Measurements from ENCODE around the gene PANX1. TPM values are rescaled to one million over a fixed set of nuclear protein-coding genes. Genes with fewer than 3 reads are reported as not detected.
A peak's percentile ranks its signal among the peaks of the same experiment; 100 is the strongest.

PANX1 gene
- total RNA-seq, 6 experiments from 2014 or later = 9.3 to 20.4 (median 13.7) TPM

- TF ChIP-seq CTCF (IDR thresholded peaks at IDR 0.05) = no peak
- no peak for TF ChIP-seq POLR2A (IDR thresholded peaks at IDR 0.05)
- no peak overlapping the region for H3K4me3 ChIP-seq
- no peak for ATAC-seq
- no peak overlapping the region for H3K27ac ChIP-seq
- H3K36me3 ChIP-seq = peaks cover 0 to 8% (median 5%) of the 10 kb centered on the region in 4 donors
- H3K4me1 ChIP-seq = no peaks in the 10 kb centered on the region
- 75% methylated on average over 2 of the region's 2 CpGs for WGBS (ENCODE audit: insufficient coverage, low coverage, low lambda C conversion rate, missing lambda C conversion rate)
- H3K9me3 ChIP-seq = no peaks in the 10 kb centered on the region
- intact Hi-C loops (cut with DNase I) = no loop called here
- no peak for DNase-seq
- no peaks in the 10 kb centered on the region for H3K27me3 ChIP-seq
Measured at GRCh38 chr11:94184846-94185245, 56.2 kb downstream of the PANX1 start.

GRCh38 chr11:94185416-94186084 lies 56.9 kb downstream of the PANX1 start:
- Histone ChIP-seq H3K27me3 (no peaks in the 10 kb centered on the region), H3K9me3 (no peaks in the 10 kb centered on the region), H3K27ac (no peak overlapping the region), H3K4me3 (no peak overlapping the region), H3K4me1 (no peaks in the 10 kb centered on the region), H3K36me3 (peaks cover 0 to 8% (median 5%) of the 10 kb centered on the region in 4 donors)
- no peak for DNase-seq
- TF ChIP-seq POLR2A (IDR thresholded peaks at IDR 0.05) = no peak
- intact Hi-C loops (cut with DNase I) = no loop called here
- no peak for ATAC-seq

GRCh38 chr11:94186342-94187203 lies 57.9 kb downstream of the PANX1 start:
- H3K4me1 ChIP-seq = no peaks in the 10 kb centered on the region
- intact Hi-C loops (cut with DNase I) = no loop called here
- no peaks in the 10 kb centered on the region for H3K36me3 ChIP-seq
- H3K27me3 ChIP-seq = no peaks in the 10 kb centered on the region
- H3K9me3 ChIP-seq = no peaks in the 10 kb centered on the region
- 83% methylated on average over 7 of the region's 8 CpGs for WGBS (ENCODE audit: insufficient coverage, low coverage, low lambda C conversion rate, missing lambda C conversion rate)
- DNase-seq (no peak), ATAC-seq (no peak)
- TF ChIP-seq CTCF (IDR thresholded peaks at IDR 0.05) = no peak
- TF ChIP-seq POLR2A (IDR thresholded peaks at IDR 0.05) = no peak
- no peak overlapping the region for H3K27ac ChIP-seq
- H3K4me3 ChIP-seq = no peak overlapping the region

- no peak overlapping the region for H3K27ac ChIP-seq
- no peak for TF ChIP-seq POLR2A (IDR thresholded peaks at IDR 0.05)
- no peak for TF ChIP-seq CTCF (IDR thresholded peaks at IDR 0.05)
- peaks cover 0 to 10% (median 0%) of the 10 kb centered on the region in 4 donors for H3K4me1 ChIP-seq
- H3K4me3 ChIP-seq = no peak overlapping the region
- H3K27me3 ChIP-seq = no peaks in the 10 kb centered on the region
- H3K9me3 ChIP-seq = no peaks in the 10 kb centered on the region
- whole genome bisulfite sequencing (ENCODE audit: insufficient coverage, low coverage, low lambda C conversion rate, missing lambda C conversion rate) = 11% methylated on average over 1 of the region's 1 CpG
- DNase-seq (peak in 1 of 3 donors; percentile 52), ATAC-seq (peak; percentile 32 to 92 (median 59))
- no peaks in the 10 kb centered on the region for H3K36me3 ChIP-seq
- intact Hi-C loops (cut with DNase I) = no loop called here
Measured at GRCh38 chr11:94193288-94193687, 64.6 kb downstream of the PANX1 start.

- Histone ChIP-seq H3K9me3 (no peaks in the 10 kb centered on the region), H3K4me3 (no peak overlapping the region), H3K4me1 (peaks cover 0 to 14% (median 0%) of the 10 kb centered on the region in 4 donors), H3K27ac (no peak overlapping the region), H3K27me3 (no peaks in the 10 kb centered on the region), H3K36me3 (no peaks in the 10 kb centered on the region)
- ATAC-seq = no peak
- intact Hi-C loops (cut with DNase I) = no loop called here
- TF ChIP-seq CTCF (IDR thresholded peaks at IDR 0.05) (no peak), POLR2A (IDR thresholded peaks at IDR 0.05) (no peak)
- no peak for DNase-seq
- 90% methylated on average over 5 of the region's 11 CpGs for WGBS (ENCODE audit: insufficient coverage, low coverage, low lambda C conversion rate, missing lambda C conversion rate)
Measured at GRCh38 chr11:94194712-94195111, 66.1 kb downstream of the PANX1 start.

All from right lobe of liver (tissue), 6 donors.